Right lobe of liver (tissue), 4 donors: Measurements from ENCODE around the gene RAP1GDS1.

Experiments used
- POLR2A ChIP-seq: fragments of 450-650 bp; IDR thresholded peaks from one replicate; pipeline ENCODE4 v1.6.1; 2017; ENCODE audit warnings: antibody characterized with exemption, mild to moderate bottlenecking
- TF ChIP-seq, protein P1 (sequence below), 4 donors: fragments of 200-600 bp in 3 of 4; fragments of 450-650 bp in 1 of 4; IDR thresholded peaks; one replicate each; pipeline versions ENCODE4 v1.5.1 to v1.8.0; 2016 to 2022; ENCODE audit warnings: antibody characterized with exemption in 4 of 4, mild to moderate bottlenecking in 2 of 4
- donor health status: DM: no; HTN: no; CAD: no.
- donor health status: DM: no; HTN: no; CAD: no.
- donor health status: DM: no; HTN: yes; CAD: no.

DNA sequence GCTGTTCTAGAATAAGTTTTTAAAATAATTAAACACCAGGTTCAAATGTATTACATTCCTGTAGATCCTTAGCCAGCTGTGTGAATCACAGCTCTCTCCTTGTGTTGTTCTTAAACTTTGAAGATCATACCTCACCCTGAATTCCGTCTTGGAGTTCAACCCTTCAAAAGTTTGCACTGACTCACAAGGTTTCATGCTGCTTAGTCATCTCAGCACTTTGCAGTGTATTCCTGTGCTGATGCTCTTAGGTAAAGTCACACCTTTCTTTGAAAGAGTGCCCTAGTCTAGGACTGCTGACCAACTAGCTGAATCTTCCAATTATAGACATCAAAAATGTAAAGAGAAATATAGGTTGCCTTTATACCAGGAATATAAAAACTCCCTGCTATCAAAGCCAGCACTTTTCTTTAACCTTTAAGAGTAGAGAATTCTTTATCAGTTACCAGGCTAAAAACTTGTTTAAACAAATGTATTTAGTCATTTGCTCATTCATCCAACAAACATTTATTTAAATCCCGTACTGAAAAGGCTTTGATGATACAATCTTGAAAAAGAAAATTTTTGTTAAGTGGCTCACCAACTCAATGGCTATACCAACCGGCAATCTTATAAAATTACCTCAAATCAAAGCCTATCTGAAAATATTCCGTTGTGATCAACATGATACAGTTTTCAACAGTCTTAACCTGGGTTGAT, 169.7 kb downstream of the RAP1GDS1 start:
- TF ChIP-seq POLR2A: no peak
- TF ChIP-seq, protein P1, sequence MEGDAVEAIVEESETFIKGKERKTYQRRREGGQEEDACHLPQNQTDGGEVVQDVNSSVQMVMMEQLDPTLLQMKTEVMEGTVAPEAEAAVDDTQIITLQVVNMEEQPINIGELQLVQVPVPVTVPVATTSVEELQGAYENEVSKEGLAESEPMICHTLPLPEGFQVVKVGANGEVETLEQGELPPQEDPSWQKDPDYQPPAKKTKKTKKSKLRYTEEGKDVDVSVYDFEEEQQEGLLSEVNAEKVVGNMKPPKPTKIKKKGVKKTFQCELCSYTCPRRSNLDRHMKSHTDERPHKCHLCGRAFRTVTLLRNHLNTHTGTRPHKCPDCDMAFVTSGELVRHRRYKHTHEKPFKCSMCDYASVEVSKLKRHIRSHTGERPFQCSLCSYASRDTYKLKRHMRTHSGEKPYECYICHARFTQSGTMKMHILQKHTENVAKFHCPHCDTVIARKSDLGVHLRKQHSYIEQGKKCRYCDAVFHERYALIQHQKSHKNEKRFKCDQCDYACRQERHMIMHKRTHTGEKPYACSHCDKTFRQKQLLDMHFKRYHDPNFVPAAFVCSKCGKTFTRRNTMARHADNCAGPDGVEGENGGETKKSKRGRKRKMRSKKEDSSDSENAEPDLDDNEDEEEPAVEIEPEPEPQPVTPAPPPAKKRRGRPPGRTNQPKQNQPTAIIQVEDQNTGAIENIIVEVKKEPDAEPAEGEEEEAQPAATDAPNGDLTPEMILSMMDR (IDR thresholded peaks at IDR 0.05): no peak
